GM23248 (cell line): ENCODE measurements around the gene BHLHE40.

Source experiments
- EZH2 ChIP-seq: fragments of 200-600 bp; sonication (generic); IDR thresholded peaks from 2 replicates; pipeline ENCODE4 v1.6.1; 2018; ENCODE audit warnings: antibody characterized with exemption, mild to moderate bottlenecking; ENCODE audit not compliant: insufficient read depth, poor library complexity, severe bottlenecking
- EZH2phosphoT487 ChIP-seq: fragments of 200-600 bp; sonication (generic); IDR thresholded peaks from 2 replicates; pipeline ENCODE4 v1.6.1; 2018; ENCODE audit warnings: antibody characterized with exemption, moderate library complexity, mild to moderate bottlenecking, low read depth; ENCODE audit not compliant: insufficient read depth

DNA sequence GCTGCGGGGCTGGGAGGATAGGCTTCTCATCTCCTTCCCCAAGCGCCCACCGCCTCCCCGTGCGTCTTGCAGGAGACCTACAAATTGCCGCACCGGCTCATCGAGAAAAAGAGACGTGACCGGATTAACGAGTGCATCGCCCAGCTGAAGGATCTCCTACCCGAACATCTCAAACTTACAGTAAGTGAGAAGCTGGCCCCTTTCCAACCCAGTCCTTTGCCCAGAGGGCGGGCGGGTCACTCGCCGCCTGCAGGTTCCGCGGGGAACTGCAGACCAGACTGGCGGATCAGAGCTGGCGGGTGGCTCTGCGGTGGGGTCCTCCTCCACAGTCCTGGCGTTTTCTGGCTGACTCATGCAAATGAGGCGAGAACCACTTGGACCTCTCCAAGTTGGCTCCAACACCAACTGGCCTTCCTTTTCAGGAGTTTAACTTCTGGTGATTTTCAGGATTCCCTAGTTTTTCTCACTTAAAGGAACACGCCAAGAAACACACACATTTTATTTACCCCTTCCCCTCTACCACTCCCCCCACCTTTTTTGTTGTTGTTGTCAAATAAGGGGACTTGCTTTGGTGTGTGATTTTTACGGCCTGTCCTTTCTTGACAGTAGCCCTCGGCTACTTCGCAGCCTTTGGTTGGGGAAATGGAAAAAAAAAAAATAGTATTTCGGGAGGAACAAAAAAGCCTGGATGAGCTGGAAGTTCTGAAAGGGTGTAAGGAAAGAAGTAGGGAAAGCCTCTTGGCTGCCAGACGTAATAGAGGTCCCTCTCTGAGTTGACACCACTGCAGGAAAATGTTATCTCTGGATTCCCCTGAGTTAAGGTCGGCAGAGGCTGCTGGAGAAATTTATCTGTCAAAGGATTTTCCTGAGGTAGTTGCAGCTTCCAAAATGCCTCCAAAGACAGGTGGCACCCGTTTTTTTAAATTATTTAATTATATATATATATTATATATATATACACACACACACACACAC lies 1.3 kb downstream of the BHLHE40 start:
- no peak for TF ChIP-seq EZH2phosphoT487
- no peak for TF ChIP-seq EZH2
